Measurements from ENCODE around the gene ELAVL1.

ELAVL1 gene

DNA sequence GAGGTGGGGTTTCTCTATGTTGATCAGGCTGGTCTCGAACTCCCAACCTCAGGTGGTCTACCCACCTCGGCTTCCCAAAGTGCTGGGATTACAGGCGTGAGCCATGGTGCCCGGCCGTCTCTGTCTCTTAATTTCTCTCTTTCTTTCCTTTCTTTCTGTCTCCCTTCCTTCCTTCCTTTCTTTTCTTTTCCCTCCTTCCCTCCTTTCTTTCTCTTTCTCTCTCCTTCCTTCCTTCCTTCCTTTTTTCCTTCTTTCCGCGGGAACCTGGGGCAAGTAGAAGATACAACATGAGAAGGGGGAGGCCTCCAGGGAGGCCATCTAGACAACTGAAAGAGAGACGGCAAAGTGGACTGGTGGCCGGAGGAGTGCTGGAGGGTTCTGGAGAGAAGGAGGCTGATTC lies 15.2 kb upstream of the ELAVL1 start:
- DNase-seq = no peak

- DNase-seq = no peak
Measured at GRCh38 chr19:8017808-8018207, 12.4 kb upstream of the ELAVL1 start.

GRCh38 chr19:8004723-8005513 lies 523 bp downstream of the ELAVL1 start:
- DNase-seq = no peak

GRCh38 chr19:8004001-8004400 lies 1.4 kb downstream of the ELAVL1 start:
- no peak for DNase-seq

GRCh38 chr19:8001995-8002849 lies 3.2 kb downstream of the ELAVL1 start:
- no peak for DNase-seq

GRCh38 chr19:8001651-8001994 lies 3.8 kb downstream of the ELAVL1 start:
- no peak for DNase-seq

DNA sequence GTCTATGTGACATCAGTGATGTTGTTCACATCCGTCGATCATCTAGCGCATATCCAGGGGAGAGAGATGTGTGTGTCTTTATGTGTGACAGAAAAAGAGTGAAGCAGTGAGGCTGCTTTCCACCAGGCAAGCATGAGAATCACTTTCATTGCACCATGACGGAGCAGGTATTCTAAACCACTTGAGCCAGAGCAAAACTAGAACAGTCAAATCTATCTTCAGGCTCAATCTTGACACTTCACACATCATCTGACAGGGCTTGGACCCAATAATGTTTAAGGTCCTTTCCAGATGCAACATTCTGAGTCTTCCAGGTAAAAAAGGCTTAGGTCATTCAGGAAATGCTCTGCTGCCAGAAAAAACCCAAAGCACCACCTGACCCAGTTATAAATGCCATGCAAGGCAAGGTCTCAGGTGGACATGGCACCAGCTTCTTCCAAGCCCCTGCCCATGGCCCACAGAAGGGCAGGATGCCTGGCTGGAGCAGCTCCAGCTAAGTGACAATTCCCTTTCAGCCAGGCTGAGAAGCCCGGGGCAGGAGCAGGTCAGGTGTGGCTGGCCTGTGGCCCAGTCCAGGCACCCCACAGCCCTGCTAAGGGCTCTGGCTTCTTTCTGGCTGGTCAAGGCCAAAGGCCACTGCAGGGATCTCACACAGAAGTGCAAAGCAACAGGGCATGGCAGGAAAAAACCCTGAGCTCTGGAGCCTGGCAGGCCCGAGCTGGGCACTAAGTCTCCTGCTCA lies 5.0 kb downstream of the ELAVL1 start:
- no peak for DNase-seq

- DNase-seq = no peak
Measured at GRCh38 chr19:7999376-7999775, 6.1 kb downstream of the ELAVL1 start.

- no peak for DNase-seq
Measured at GRCh38 chr19:7997809-7998480, 7.5 kb downstream of the ELAVL1 start.

DNA sequence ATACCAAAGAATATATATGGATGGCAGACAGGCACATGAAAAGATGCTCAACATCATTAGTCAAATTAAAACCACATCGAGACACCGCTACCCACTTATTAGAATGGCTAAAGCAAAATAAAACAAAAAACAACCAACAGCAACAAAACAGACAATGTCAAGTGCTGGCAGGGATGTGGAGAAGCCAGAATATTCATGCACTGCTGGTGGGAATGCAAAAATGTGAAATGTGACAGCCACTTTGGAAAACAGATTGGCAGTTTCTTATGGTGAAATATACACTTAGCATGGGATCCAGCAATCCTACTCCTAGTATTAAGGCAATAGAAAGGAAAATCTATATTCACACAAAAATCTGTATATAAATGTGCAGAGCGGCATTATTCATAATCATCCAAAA lies 8.6 kb downstream of the ELAVL1 start:
- DNase-seq = no peak

- DNase-seq = no peak
Measured at GRCh38 chr19:7995810-7996158, 9.7 kb downstream of the ELAVL1 start.

DNA sequence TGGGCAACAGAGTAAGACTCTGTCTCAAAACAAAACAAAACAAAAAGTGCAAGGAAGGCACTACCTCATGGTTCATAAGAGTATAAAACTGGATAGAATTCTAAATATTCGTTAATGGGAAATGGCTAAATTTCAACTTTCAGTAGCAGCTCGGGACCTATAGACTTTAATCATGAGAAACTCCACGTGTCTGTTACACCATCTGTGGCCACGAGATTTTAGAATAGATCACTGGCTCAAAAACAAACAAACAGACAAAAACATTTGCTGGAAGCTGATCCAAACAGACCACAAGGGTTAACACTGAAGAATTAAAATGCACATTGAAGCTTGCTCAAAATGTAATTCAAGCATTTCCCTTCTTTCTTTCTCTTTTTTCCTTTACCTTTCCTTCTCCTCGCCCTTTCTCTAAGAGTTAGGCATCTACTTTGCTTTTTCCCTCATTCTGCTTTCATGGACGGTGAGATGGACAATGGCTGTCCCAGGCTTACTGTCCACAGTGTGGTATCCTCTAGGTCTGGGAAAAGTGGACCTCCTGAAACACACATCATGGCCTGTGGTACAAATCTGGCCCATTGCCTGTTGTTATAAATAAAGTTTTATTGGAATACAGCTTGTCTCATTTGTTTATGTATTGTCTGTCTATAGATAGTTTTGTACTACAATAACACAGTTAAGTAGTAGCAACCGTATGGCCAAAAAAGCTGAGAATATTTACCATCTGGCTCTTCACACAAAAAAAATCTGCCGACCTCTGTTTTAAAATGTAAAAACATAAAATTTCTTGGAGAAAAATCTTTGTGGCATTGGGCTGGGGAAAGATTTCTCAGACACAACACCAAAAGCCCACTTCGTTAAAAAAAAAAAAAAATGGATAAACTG lies 10.3 kb downstream of the ELAVL1 start:
- no peak for DNase-seq

DNA sequence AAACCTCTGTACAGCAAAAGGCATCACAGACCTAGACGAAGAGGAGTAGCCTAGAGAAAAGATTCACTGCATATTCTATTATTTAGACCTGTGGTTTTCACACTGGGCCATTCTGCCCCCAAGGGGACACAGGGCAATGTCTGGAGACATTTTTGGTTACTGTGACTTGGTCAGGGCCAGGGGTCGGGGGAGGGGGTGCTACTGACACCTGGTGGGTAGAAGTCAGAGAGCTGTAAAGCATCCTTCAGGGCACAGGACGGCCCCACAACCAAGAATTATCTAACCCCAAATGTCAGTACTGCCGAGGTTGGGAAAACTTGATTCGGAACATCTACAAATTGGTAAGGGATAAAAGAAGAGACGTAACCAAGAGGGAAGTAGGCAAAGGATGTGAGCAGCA lies 11.3 kb downstream of the ELAVL1 start:
- no peak for DNase-seq

GRCh38 chr19:7993560-7993959 lies 11.9 kb downstream of the ELAVL1 start:
- no peak for DNase-seq

GRCh38 chr19:7992575-7992974 lies 12.9 kb downstream of the ELAVL1 start:
- DNase-seq = no peak

GRCh38 chr19:7989071-7989575 lies 16.3 kb downstream of the ELAVL1 start:
- DNase-seq = no peak

GRCh38 chr19:7988307-7988706 lies 17.1 kb downstream of the ELAVL1 start:
- no peak for DNase-seq

- no peak for DNase-seq
Measured at GRCh38 chr19:7987114-7987768, 18.2 kb downstream of the ELAVL1 start.

- DNase-seq = no peak
Measured at GRCh38 chr19:7986321-7987113, 18.9 kb downstream of the ELAVL1 start.

GRCh38 chr19:7985481-7985911 lies 19.9 kb downstream of the ELAVL1 start:
- DNase-seq = no peak
